Right lobe of liver (tissue), 6 donors: ENCODE data around the gene ACIN1. TPM values are rescaled to one million over a fixed set of nuclear protein-coding genes. Genes with fewer than 3 reads are reported as not detected.

Source experiments
- ATAC-seq, 4 donors: fragments of 200-7000 bp; cut with Tn5 transposase; one replicate each; pipeline ENCODE4 v1.9.1; 2020; ENCODE audit warnings: mild to moderate bottlenecking in 4 of 4, moderate library complexity in 4 of 4
- DNase-seq, 3 donors: peaks; one replicate each; pipeline ENCODE4 v3.0.0-alpha.2; 2020
- H3K27ac ChIP-seq, 3 donors: fragments of 200-600 bp; one replicate each; pipeline ENCODE4 v1.8.0; 2022
- H3K27me3 ChIP-seq, 2 donors: fragments of 200-600 bp; one replicate each; pipeline ENCODE4 v1.8.0; 2022
- H3K36me3 ChIP-seq, 4 donors: fragments of 200-600 bp; sonication (generic) in 1 of 4; one replicate each; pipeline versions ENCODE4 v1.5.1 to v1.8.0; 2017 to 2022; ENCODE audit warnings: control low read depth in 1 of 4
- H3K4me1 ChIP-seq, 4 donors: fragments of 200-600 bp; sonication (generic) in 1 of 4; one replicate each; pipeline versions ENCODE4 v1.5.1 to v1.8.0; 2017 to 2022; ENCODE audit warnings: control low read depth in 1 of 4
- H3K4me3 ChIP-seq, 3 donors: fragments of 200-600 bp; one replicate each; pipeline ENCODE4 v1.8.0; 2022
- H3K9me3 ChIP-seq, 4 donors: fragments of 200-600 bp; sonication (generic) in 1 of 4; one replicate each; pipeline versions ENCODE4 v1.5.1 to v1.8.0; 2017 to 2022; ENCODE audit warnings: control low read depth in 1 of 4
- CTCF ChIP-seq, 4 donors: fragments of 200-600 bp in 3 of 4; fragments of 450-650 bp in 1 of 4; IDR thresholded peaks; one replicate each; pipeline versions ENCODE4 v1.5.1 to v1.8.0; 2016 to 2022; ENCODE audit warnings: antibody characterized with exemption in 4 of 4, mild to moderate bottlenecking in 2 of 4
- POLR2A ChIP-seq: fragments of 450-650 bp; IDR thresholded peaks from one replicate; pipeline ENCODE4 v1.6.1; 2017; ENCODE audit warnings: antibody characterized with exemption, mild to moderate bottlenecking
- WGBS: methylation state at CpG from one replicate; pipeline ENCODE4 v1.1.6; 2018; ENCODE audit warnings: low coverage, low lambda C conversion rate; ENCODE audit not compliant: insufficient coverage; ENCODE audit errors: missing lambda C conversion rate; 5-methylcytosine and 5-hydroxymethylcytosine counted together
- intact Hi-C, 2 donors: fragments of 100-400 bp; cut with DNase I; formaldehyde crosslinking; loops; one replicate each; pipeline versions ENCODE4 v1.11.2 to v1.14.1; 2022
- total RNA-seq, 6 experiments: library from RNA; depleted of rRNA in 2 of 6; stranded (reverse); fragments of >200 nt in 2 of 6; fragmentation: NEBNext Ultra II Directional in 3 of 6; extraction: Animal tissue kit (Norgen Biotek cat#: 25700) in 3 of 6; gene quantifications; one replicate each; pipeline versions ENCODE4 v1.1.0 to v1.2.4, GENCODE V29; 2016 to 2023
- donor health status: DM: no; HTN: yes; CAD: no.
- donor health status: DM: no; HTN: no; CAD: no.
- donor health status: DM: no; HTN: no; CAD: no.
- donor health status: DM: no; HTN: yes; CAD: no.
- donor health status: DM: no; HTN: yes; CAD: no.

Gene ACIN1
- total RNA-seq, 6 experiments from 2014 or later = 40.5 to 66.1 (median 52.9) TPM

- ATAC-seq (no peak), DNase-seq (no peak)
- no peak for TF ChIP-seq CTCF (IDR thresholded peaks at IDR 0.05)
- TF ChIP-seq POLR2A = no peak
- intact Hi-C loops = no loop called here
- H3K27ac ChIP-seq = no peak overlapping the region
- H3K36me3 ChIP-seq = peaks cover 4 to 59% (median 14%) of the 10 kb centered on the region in 4 donors
- no peak overlapping the region for H3K4me3 ChIP-seq
- no peaks in the 10 kb centered on the region for H3K9me3 ChIP-seq
- H3K4me1 ChIP-seq = peaks cover 0 to 6% (median 3%) of the 10 kb centered on the region in 4 donors
- WGBS = 63% methylated on average over 2 of the region's 2 CpGs
- no peaks in the 10 kb centered on the region for H3K27me3 ChIP-seq
Measured at GRCh38 chr14:23028799-23029198, 66.1 kb downstream of the ACIN1 start.

- TF ChIP-seq POLR2A (no peak), CTCF (IDR thresholded peaks at IDR 0.05) (no peak)
- Histone ChIP-seq H3K36me3 (peaks cover 3 to 29% (median 7%) of the 10 kb centered on the region in 4 donors), H3K9me3 (no peaks in the 10 kb centered on the region), H3K4me1 (no peaks in the 10 kb centered on the region), H3K27me3 (no peaks in the 10 kb centered on the region), H3K4me3 (no peak overlapping the region), H3K27ac (no peak overlapping the region)
- ATAC-seq (no peak), DNase-seq (no peak)
- WGBS = 75% methylated on average over 4 of the region's 4 CpGs
- intact Hi-C loops = no loop called here
Measured at GRCh38 chr14:23025151-23025814, 69.7 kb downstream of the ACIN1 start.

- DNase-seq (no peak), ATAC-seq (no peak)
- intact Hi-C loops = no loop called here
- H3K27me3 ChIP-seq = no peaks in the 10 kb centered on the region
- H3K9me3 ChIP-seq = no peaks in the 10 kb centered on the region
- no peaks in the 10 kb centered on the region for H3K4me1 ChIP-seq
- WGBS = 67% methylated on average over 7 of the region's 7 CpGs
- H3K36me3 ChIP-seq = peaks cover 3 to 28% (median 7%) of the 10 kb centered on the region in 4 donors
- no peak overlapping the region for H3K4me3 ChIP-seq
- H3K27ac ChIP-seq = no peak overlapping the region
- TF ChIP-seq POLR2A = no peak
Measured at GRCh38 chr14:23024612-23025075, 70.3 kb downstream of the ACIN1 start.

GRCh38 chr14:23023795-23024152 is 71.2 kb downstream of the ACIN1 start:
- Histone ChIP-seq H3K27me3 (no peaks in the 10 kb centered on the region), H3K4me1 (no peaks in the 10 kb centered on the region), H3K27ac (no peak overlapping the region), H3K9me3 (no peaks in the 10 kb centered on the region), H3K4me3 (no peak overlapping the region), H3K36me3 (peaks cover 3 to 20% (median 7%) of the 10 kb centered on the region in 4 donors)
- WGBS = 95% methylated on average over 2 of the region's 2 CpGs
- no peak for ATAC-seq
- no peak for DNase-seq
- no peak for TF ChIP-seq CTCF (IDR thresholded peaks at IDR 0.05)
- no peak for TF ChIP-seq POLR2A
- intact Hi-C loops = no loop called here

GRCh38 chr14:23023022-23023794 is 71.7 kb downstream of the ACIN1 start:
- Histone ChIP-seq H3K9me3 (no peaks in the 10 kb centered on the region), H3K4me3 (no peak overlapping the region), H3K27ac (no peak overlapping the region), H3K27me3 (no peaks in the 10 kb centered on the region), H3K36me3 (peaks cover 3 to 18% (median 7%) of the 10 kb centered on the region in 4 donors), H3K4me1 (no peaks in the 10 kb centered on the region)
- intact Hi-C loops = no loop called here
- ATAC-seq = no peak
- TF ChIP-seq CTCF (IDR thresholded peaks at IDR 0.05) (no peak), POLR2A (no peak)
- WGBS = 75% methylated on average over 5 of the region's 8 CpGs
- DNase-seq = no peak
